ENCODE results near the gene EVI5. TPM values are rescaled to one million over a fixed set of nuclear protein-coding genes. Genes with fewer than 3 reads are reported as not detected.

EVI5 gene
- total RNA-seq: 5.9 and 9.6 TPM in 2 replicates

- DNase-seq (ENCODE audit: low read depth): peak; percentile 69
- H3K4me3 ChIP-seq (ENCODE audit: low read depth, low read length): peak within 1 kb of the TSS; percentile 83
- TF ChIP-seq, protein P1, sequence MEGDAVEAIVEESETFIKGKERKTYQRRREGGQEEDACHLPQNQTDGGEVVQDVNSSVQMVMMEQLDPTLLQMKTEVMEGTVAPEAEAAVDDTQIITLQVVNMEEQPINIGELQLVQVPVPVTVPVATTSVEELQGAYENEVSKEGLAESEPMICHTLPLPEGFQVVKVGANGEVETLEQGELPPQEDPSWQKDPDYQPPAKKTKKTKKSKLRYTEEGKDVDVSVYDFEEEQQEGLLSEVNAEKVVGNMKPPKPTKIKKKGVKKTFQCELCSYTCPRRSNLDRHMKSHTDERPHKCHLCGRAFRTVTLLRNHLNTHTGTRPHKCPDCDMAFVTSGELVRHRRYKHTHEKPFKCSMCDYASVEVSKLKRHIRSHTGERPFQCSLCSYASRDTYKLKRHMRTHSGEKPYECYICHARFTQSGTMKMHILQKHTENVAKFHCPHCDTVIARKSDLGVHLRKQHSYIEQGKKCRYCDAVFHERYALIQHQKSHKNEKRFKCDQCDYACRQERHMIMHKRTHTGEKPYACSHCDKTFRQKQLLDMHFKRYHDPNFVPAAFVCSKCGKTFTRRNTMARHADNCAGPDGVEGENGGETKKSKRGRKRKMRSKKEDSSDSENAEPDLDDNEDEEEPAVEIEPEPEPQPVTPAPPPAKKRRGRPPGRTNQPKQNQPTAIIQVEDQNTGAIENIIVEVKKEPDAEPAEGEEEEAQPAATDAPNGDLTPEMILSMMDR (conservative IDR thresholded peaks at IDR 0.05; ENCODE audit: low read depth, low read length): peak; percentile 27
Observed at GRCh38 chr1:92784639-92785500, at the start of gene EVI5. EVI5 (minus strand) TSS chr1:92785108; CDS start chr1:92736546, 48,562 bp downstream.

GRCh38 chr1:92834617-92835016 lies 49.7 kb upstream of the EVI5 start:
- no peak overlapping the region for H3K4me3 ChIP-seq (ENCODE audit: low read depth, low read length)
- no peak for DNase-seq (ENCODE audit: low read depth)
- TF ChIP-seq, protein P1 (conservative IDR thresholded peaks at IDR 0.05; ENCODE audit: low read depth, low read length): no peak

DNA sequence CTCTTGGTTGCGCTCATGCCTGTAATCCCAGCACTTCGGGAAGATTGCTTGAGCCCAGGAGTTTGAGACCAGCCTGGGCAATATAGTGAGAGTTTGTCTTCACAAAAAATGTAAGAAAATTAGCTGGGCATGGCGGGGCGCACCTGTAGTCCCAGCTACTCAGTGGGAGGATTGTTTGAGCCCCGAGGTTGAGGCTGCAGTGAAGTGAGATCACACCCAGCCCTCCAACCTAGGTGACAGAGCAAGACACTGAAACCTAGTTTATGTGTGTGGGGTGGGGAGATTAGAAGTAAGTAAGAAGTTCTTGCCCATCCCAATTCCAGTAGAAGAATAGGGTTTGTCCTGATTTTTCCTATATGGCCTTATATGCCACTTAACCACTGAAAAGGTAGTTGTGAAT lies 48.9 kb upstream of the EVI5 start:
- peak overlapping the region; percentile 96 for H3K4me3 ChIP-seq (ENCODE audit: low read depth, low read length)
- TF ChIP-seq, protein P1 (conservative IDR thresholded peaks at IDR 0.05; ENCODE audit: low read depth, low read length): no peak
- no peak for DNase-seq (ENCODE audit: low read depth)

- TF ChIP-seq, protein P1 (conservative IDR thresholded peaks at IDR 0.05; ENCODE audit: low read depth, low read length): no peak
- DNase-seq (ENCODE audit: low read depth): no peak
- H3K4me3 ChIP-seq (ENCODE audit: low read depth, low read length): peak overlapping the region; percentile 96
Observed at GRCh38 chr1:92832537-92833114, 47.7 kb upstream of the EVI5 start.

DNA sequence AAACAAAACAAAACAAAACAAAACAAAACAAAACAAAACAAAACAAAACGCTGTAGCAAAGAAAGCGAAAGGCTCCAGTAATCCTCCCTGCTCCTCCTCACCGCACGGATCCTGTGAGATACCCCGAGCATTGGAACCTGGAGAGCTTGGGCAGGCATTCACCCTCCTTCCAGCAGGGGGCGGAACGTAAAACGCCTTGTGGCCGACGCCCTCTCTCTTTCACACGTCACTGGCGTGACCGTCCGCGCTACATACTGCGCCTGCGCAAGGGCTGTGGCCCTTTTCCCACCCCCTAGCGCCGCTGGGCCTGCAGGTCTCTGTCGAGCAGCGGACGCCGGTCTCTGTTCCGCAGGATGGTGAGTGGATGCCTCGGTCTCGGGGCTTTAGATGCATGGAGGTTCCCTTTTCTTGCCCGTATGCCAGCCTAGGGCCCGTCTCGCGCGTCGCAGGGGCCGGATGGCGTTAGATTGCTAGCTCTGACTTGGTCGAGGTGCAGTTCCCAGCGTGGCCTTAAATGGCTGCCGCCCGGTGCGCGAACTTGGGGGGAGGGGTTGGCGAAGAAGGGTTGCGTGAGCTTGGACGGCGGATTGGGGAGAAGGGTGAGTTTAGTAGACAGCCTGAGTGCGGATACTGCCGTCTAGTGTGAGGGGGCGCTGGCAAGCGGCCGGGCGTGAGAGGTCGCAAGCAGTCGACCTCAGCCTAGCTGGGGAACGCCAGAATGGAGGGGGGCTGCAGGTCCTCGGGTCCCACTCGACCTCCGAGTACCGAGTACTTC lies 47.0 kb upstream of the EVI5 start, which contains the start of gene RPL5:
RPL5 (plus strand) TSS at position 279 of the 775 bp plus-strand sequence; CDS start at position 354, 75 bp downstream.
- DNase-seq (ENCODE audit: low read depth): peak; percentile 63
- H3K4me3 ChIP-seq (ENCODE audit: low read depth, low read length): peak within 1 kb of the TSS; percentile 96
- TF ChIP-seq, protein P1 (conservative IDR thresholded peaks at IDR 0.05; ENCODE audit: low read depth, low read length): peak; percentile 93

DNA sequence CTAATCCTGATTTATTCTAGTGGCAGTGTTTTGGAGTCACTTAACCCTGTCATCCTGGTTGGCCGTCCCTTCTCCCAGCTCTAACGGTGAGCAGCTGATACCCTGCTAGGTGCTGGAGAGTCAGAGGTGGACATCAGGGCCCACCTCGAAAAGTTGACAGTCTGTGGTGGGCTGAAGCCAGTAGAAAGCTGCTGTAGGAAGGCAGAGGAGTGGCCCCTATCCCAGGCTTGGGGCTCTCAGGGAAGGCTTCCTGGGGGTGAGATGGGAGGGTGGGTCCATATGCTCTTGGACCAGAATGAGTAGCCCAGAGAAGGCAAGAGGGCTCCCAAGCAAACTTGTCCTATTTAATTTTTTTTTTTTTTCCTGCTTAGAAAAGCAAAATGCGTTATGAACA lies 46.5 kb upstream of the EVI5 start:
- peak overlapping the region; percentile 96 for H3K4me3 ChIP-seq (ENCODE audit: low read depth, low read length)
- DNase-seq (ENCODE audit: low read depth): no peak
- TF ChIP-seq, protein P1 (conservative IDR thresholded peaks at IDR 0.05; ENCODE audit: low read depth, low read length): no peak
